Tibial nerve (tissue), 3 donors: Measurements from ENCODE around the gene MRPL20.

Experiments used
- POLR2A ChIP-seq, 2 donors: fragments of 450-650 bp; IDR thresholded peaks; one replicate each; pipeline ENCODE4 v1.6.1; 2017; ENCODE audit warnings: antibody characterized with exemption in 2 of 2, mild to moderate bottlenecking in 2 of 2, moderate library complexity in 2 of 2
- TF ChIP-seq, protein P1 (sequence below), 5 experiments: fragments of 200-600 bp in 3 of 5; fragments of 450-650 bp in 2 of 5; sonication (generic) in 3 of 5; IDR thresholded peaks; one replicate each; pipeline ENCODE4 v1.5.1; 2016 to 2019; ENCODE audit warnings: antibody characterized with exemption in 5 of 5, mild to moderate bottlenecking in 3 of 5, moderate library complexity in 2 of 5

- TF ChIP-seq, protein P1, sequence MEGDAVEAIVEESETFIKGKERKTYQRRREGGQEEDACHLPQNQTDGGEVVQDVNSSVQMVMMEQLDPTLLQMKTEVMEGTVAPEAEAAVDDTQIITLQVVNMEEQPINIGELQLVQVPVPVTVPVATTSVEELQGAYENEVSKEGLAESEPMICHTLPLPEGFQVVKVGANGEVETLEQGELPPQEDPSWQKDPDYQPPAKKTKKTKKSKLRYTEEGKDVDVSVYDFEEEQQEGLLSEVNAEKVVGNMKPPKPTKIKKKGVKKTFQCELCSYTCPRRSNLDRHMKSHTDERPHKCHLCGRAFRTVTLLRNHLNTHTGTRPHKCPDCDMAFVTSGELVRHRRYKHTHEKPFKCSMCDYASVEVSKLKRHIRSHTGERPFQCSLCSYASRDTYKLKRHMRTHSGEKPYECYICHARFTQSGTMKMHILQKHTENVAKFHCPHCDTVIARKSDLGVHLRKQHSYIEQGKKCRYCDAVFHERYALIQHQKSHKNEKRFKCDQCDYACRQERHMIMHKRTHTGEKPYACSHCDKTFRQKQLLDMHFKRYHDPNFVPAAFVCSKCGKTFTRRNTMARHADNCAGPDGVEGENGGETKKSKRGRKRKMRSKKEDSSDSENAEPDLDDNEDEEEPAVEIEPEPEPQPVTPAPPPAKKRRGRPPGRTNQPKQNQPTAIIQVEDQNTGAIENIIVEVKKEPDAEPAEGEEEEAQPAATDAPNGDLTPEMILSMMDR (IDR thresholded peaks at IDR 0.05) = no peak
- no peak for TF ChIP-seq POLR2A (IDR thresholded peaks at IDR 0.05)
Measured at GRCh38 chr1:1399872-1400575, 7.1 kb downstream of the MRPL20 start.
